Daoy (cell line): ENCODE measurements around the gene IL25. TPM values are rescaled to one million over a fixed set of nuclear protein-coding genes. Genes with fewer than 3 reads are reported as not detected.
"Not testable (repeated sequence)": the region's sequence is repeated elsewhere in the genome, so short reads cannot be mapped to it uniquely, and the experiment has no call there.

Experiments used
- DNase-seq: peaks from one replicate; pipeline ENCODE4 v3.0.0-alpha.2; 2015; ENCODE audit warnings: low read depth
- total RNA-seq: library from RNA; depleted of rRNA; stranded (reverse); fragments of >200 nt; shearing (Covaris generic); gene quantifications from 2 replicates; pipeline ENCODE4 v1.2.3, GENCODE V29; 2014; rRNA removed

The IL25 gene
- total RNA-seq, result not detected in 2 replicates

- DNase-seq, result no peak
Observed at GRCh38 chr14:23372509-23372908, at the start of gene IL25. TSS of gene IL25 (plus strand) at chr14:23372809.

GRCh38 chr14:23323838-23324454 is 48.7 kb upstream of the IL25 start:
- DNase-seq, result no peak

- no peak for DNase-seq
Observed at GRCh38 chr14:23324455-23324846, 48.2 kb upstream of the IL25 start.

GRCh38 chr14:23324993-23325392 is 47.6 kb upstream of the IL25 start:
- no peak for DNase-seq

GRCh38 chr14:23325746-23326145 is 46.9 kb upstream of the IL25 start:
- not testable (repeated sequence) for DNase-seq

GRCh38 chr14:23326491-23327332 is 45.9 kb upstream of the IL25 start:
- DNase-seq, result no peak

- DNase-seq, result peak; percentile 74
Observed at GRCh38 chr14:23327947-23328744, 44.5 kb upstream of the IL25 start.

GRCh38 chr14:23335623-23336022 is 37.0 kb upstream of the IL25 start:
- DNase-seq, result no peak

- no peak for DNase-seq
Observed at GRCh38 chr14:23339506-23340268, 32.9 kb upstream of the IL25 start.

GRCh38 chr14:23344481-23344880 is 28.1 kb upstream of the IL25 start:
- DNase-seq, result no peak

GRCh38 chr14:23345987-23346692 is 26.5 kb upstream of the IL25 start:
- no peak for DNase-seq

GRCh38 chr14:23346693-23347405 is 25.8 kb upstream of the IL25 start:
- DNase-seq, result no peak

- DNase-seq, result no peak
Observed at GRCh38 chr14:23347406-23348296, 25.0 kb upstream of the IL25 start.

- DNase-seq, result no peak
Observed at GRCh38 chr14:23348297-23348655, 24.3 kb upstream of the IL25 start.

GRCh38 chr14:23349156-23349845 is 23.3 kb upstream of the IL25 start:
- DNase-seq, result no peak

- peak; percentile 24 for DNase-seq
Observed at GRCh38 chr14:23351681-23352505, 20.7 kb upstream of the IL25 start.

GRCh38 chr14:23352506-23353432 is 19.8 kb upstream of the IL25 start, which contains the start of gene SLC22A17:
TSS of gene SLC22A17 (minus strand) at chr14:23352887.
- peak; percentile 89 for DNase-seq
